ENCODE results near the gene WDFY3. TPM values are rescaled to one million over a fixed set of nuclear protein-coding genes. Genes with fewer than 3 reads are reported as not detected.

The WDFY3 gene
- total RNA-seq, 1 donor from 2014 or later, result 0.04 TPM

DNA sequence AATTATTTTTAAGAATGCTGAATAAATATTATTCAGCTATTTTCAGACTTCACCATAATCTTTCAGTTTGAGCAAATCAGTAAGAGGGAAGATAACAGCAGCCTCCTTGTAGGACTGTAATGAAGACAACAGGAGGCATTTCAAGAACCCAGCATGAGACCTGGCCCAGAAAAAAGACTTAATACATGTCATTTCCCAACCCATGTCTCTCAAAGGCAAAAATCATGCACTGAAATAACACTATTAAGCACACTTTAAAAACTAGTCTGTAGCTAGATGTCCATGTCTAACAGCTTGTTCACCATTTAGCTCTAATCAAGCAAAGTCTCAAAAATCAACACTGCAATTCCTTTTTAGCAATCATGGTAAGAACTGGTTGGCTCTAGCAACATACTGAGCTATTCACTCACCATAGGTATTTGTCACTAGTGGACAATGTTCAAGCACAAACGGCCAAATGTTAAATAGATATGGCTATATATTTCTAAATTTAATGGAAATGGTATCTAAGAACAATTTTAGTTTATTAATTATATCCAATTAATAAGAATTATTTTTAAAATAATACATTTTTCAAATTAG is 109.9 kb downstream of the WDFY3 start:
- DNase-seq, result no peak
- CTCF ChIA-PET, result no interaction called here
- TF ChIP-seq, protein P1, sequence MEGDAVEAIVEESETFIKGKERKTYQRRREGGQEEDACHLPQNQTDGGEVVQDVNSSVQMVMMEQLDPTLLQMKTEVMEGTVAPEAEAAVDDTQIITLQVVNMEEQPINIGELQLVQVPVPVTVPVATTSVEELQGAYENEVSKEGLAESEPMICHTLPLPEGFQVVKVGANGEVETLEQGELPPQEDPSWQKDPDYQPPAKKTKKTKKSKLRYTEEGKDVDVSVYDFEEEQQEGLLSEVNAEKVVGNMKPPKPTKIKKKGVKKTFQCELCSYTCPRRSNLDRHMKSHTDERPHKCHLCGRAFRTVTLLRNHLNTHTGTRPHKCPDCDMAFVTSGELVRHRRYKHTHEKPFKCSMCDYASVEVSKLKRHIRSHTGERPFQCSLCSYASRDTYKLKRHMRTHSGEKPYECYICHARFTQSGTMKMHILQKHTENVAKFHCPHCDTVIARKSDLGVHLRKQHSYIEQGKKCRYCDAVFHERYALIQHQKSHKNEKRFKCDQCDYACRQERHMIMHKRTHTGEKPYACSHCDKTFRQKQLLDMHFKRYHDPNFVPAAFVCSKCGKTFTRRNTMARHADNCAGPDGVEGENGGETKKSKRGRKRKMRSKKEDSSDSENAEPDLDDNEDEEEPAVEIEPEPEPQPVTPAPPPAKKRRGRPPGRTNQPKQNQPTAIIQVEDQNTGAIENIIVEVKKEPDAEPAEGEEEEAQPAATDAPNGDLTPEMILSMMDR (IDR thresholded peaks at IDR 0.05), result no peak
- no peak overlapping the region for H3K4me3 Mint-ChIP-seq
- intact Hi-C loops (cut with micrococcal nuclease), result no loop called here
- peaks cover 2% of the 10 kb centered on the region for H3K27me3 Mint-ChIP-seq
- POLR2A ChIA-PET, result no interaction called here
- no peaks in the 10 kb centered on the region for H3K4me1 Mint-ChIP-seq
- H3K9me3 Mint-ChIP-seq, result no peaks in the 10 kb centered on the region
- ATAC-seq (ENCODE audit: low read depth), result no peak
- no peak overlapping the region for H3K27ac Mint-ChIP-seq
- no peaks in the 10 kb centered on the region for H3K36me3 Mint-ChIP-seq (ENCODE audit: low read depth)

DNA sequence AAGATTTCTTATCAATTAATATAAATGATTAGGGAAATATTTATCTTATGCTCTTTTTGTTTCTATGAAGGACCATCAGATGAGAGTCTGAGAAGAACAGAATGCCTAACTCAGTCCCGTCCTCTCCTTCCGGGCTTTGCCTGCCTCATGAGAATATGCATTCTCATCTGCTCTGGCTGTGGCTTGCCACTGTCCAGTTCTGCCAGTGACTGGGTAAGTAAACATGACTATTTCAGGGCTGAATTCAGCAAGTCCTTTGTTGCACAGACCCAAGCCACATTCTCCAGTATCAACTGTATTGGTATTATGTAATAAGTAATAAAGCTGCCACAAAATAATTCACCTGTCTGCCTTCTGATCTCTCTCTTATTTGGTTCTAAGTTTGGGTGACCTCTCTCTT is 110.7 kb downstream of the WDFY3 start:
- ATAC-seq (ENCODE audit: low read depth) (no peak), DNase-seq (no peak)
- no peaks in the 10 kb centered on the region for H3K4me1 Mint-ChIP-seq
- TF ChIP-seq, protein P1 (IDR thresholded peaks at IDR 0.05), result no peak
- CTCF ChIA-PET, result no interaction called here
- intact Hi-C loops (cut with micrococcal nuclease), result no loop called here
- POLR2A ChIA-PET, result no interaction called here
- no peaks in the 10 kb centered on the region for H3K36me3 Mint-ChIP-seq (ENCODE audit: low read depth)
- peaks cover 2% of the 10 kb centered on the region for H3K27me3 Mint-ChIP-seq
- no peaks in the 10 kb centered on the region for H3K9me3 Mint-ChIP-seq
- H3K27ac Mint-ChIP-seq, result no peak overlapping the region
- no peak overlapping the region for H3K4me3 Mint-ChIP-seq

DNA sequence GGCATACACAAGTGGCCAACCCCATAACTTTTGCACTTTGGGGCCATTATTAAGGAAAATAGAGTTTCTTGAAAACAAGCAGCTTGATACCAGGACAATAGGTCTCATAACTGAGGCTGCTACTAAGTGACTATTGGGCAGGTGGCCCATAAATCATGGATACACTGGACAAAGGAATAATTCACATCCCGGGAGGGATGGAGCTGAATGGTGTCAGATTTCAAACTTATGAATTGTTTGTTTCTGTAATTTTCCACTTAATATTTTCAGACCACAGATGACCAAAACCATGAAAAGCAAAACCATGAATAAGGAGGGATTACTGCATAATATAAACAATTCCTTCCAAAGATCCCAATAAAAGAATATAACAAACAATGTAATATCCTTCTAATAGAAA is 114.4 kb downstream of the WDFY3 start:
- POLR2A ChIA-PET, result no interaction called here
- Mint-ChIP-seq H3K36me3 (ENCODE audit: low read depth) (no peaks in the 10 kb centered on the region), H3K9me3 (no peaks in the 10 kb centered on the region), H3K27me3 (no peaks in the 10 kb centered on the region), H3K27ac (no peak overlapping the region), H3K4me3 (no peak overlapping the region), H3K4me1 (no peaks in the 10 kb centered on the region)
- TF ChIP-seq, protein P1 (IDR thresholded peaks at IDR 0.05), result no peak
- CTCF ChIA-PET, result no interaction called here
- intact Hi-C loops (cut with micrococcal nuclease), result no loop called here
- DNase-seq, result no peak
- no peak for ATAC-seq (ENCODE audit: low read depth)

DNA sequence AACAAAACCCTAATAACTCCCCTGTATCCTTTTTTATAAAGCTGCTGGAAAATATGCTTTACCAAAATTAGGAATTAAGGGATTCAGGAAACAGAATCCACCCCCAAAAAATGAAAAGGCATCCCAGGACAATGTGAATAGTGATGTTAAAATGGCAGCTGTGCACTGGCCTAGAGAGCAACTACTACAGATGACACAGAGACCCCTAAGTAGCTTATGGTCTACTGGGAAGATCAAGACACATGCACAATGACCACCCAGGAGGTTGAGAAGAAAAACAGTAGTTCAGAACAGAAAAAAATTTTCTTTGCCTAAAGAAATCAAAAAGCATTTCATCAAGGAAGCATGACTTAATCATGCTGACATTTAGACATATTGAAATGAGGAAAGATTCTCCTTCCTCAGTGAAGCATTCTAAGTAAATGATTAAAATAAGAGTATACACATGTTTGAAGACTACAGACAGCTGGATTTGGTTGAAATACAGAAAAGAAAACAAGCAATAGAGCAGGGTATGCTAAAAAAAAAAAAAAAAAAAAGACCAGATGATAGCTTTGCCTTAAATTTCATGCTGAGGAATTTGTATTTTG is 117.3 kb downstream of the WDFY3 start:
- no peaks in the 10 kb centered on the region for H3K4me1 Mint-ChIP-seq
- intact Hi-C loops (cut with micrococcal nuclease), result no loop called here
- H3K4me3 Mint-ChIP-seq, result no peak overlapping the region
- TF ChIP-seq, protein P1 (IDR thresholded peaks at IDR 0.05), result no peak
- no peaks in the 10 kb centered on the region for H3K9me3 Mint-ChIP-seq
- no peak overlapping the region for H3K27ac Mint-ChIP-seq
- H3K27me3 Mint-ChIP-seq, result no peaks in the 10 kb centered on the region
- no peaks in the 10 kb centered on the region for H3K36me3 Mint-ChIP-seq (ENCODE audit: low read depth)
- DNase-seq, result no peak
- no peak for ATAC-seq (ENCODE audit: low read depth)
- CTCF ChIA-PET, result no interaction called here
- POLR2A ChIA-PET, result no interaction called here

DNA sequence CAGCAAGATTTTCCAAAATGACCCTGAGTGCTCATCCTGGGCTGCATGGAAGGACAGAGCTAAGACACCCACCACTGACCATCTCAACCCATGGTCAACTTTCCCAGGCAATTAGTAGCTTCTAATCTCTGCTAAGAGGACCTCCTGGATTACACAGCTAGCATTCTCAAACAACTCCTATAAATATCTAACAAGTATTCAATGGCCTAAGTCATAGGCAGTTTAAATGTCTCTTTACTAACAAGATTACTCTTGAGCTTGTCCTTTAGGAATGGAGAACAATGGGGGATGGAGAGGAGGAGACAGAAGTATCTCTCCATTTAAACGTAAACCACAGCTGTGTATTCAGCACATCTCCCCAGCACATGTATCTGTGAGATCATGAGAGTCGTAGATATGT is 118.1 kb downstream of the WDFY3 start:
- DNase-seq (no peak), ATAC-seq (ENCODE audit: low read depth) (no peak)
- no peaks in the 10 kb centered on the region for H3K27me3 Mint-ChIP-seq
- H3K4me1 Mint-ChIP-seq, result no peaks in the 10 kb centered on the region
- TF ChIP-seq, protein P1 (IDR thresholded peaks at IDR 0.05), result no peak
- H3K36me3 Mint-ChIP-seq (ENCODE audit: low read depth), result no peaks in the 10 kb centered on the region
- CTCF ChIA-PET, result no interaction called here
- H3K4me3 Mint-ChIP-seq, result no peak overlapping the region
- no peaks in the 10 kb centered on the region for H3K9me3 Mint-ChIP-seq
- intact Hi-C loops (cut with micrococcal nuclease), result no loop called here
- POLR2A ChIA-PET, result no interaction called here
- H3K27ac Mint-ChIP-seq, result no peak overlapping the region
